Measurements from ENCODE around the gene MEI1. TPM values are rescaled to one million over a fixed set of nuclear protein-coding genes. Genes with fewer than 3 reads are reported as not detected.
A peak's percentile ranks its signal among the peaks of the same experiment; 100 is the strongest.
"Not testable (repeated sequence)": the region's sequence is repeated elsewhere in the genome, so short reads cannot be mapped to it uniquely, and the experiment has no call there.

The MEI1 gene
- polyA plus RNA-seq, 2 donors, result 0.36 to 0.79 TPM

- Histone ChIP-seq H3K4me3 (ENCODE audit: low read depth in 1 of 2, low read length in 2 of 2) (peak overlapping the region; percentile 47 to 77), H3K27ac (ENCODE audit: low read depth in 2 of 2, low read length in 1 of 2) (no peak overlapping the region), H3K4me1 (ENCODE audit: control insufficient read depth in 2 of 2, insufficient read depth in 2 of 2, low read length in 1 of 2) (no peaks in the 10 kb centered on the region), H3K36me3 (ENCODE audit: control insufficient read depth in 2 of 2, insufficient read depth in 2 of 2, low read length in 1 of 2) (peaks cover 0 to 14% of the 10 kb centered on the region in 2 donors), H3K27me3 (ENCODE audit: control insufficient read depth in 1 of 2, insufficient read depth in 2 of 2, low read length in 2 of 2) (no peaks in the 10 kb centered on the region), H3K9me3 (ENCODE audit: control insufficient read depth in 2 of 2, insufficient read depth in 1 of 2, low read depth in 1 of 2, low read length in 1 of 2) (no peaks in the 10 kb centered on the region)
- WGBS, 2 donors, result 56 to 57% methylated on average over 14 of the region's 14 CpGs
Measured at GRCh38 chr22:41681616-41682015, 17.7 kb upstream of the MEI1 start.

GRCh38 chr22:41682033-41682807 lies 17.1 kb upstream of the MEI1 start:
- Histone ChIP-seq H3K27me3 (ENCODE audit: control insufficient read depth in 1 of 2, insufficient read depth in 2 of 2, low read length in 2 of 2) (no peaks in the 10 kb centered on the region), H3K9me3 (ENCODE audit: control insufficient read depth in 2 of 2, insufficient read depth in 1 of 2, low read depth in 1 of 2, low read length in 1 of 2) (no peaks in the 10 kb centered on the region), H3K27ac (ENCODE audit: low read depth in 2 of 2, low read length in 1 of 2) (peak overlapping the region; percentile 75), H3K4me1 (ENCODE audit: control insufficient read depth in 2 of 2, insufficient read depth in 2 of 2, low read length in 1 of 2) (no peaks in the 10 kb centered on the region), H3K36me3 (ENCODE audit: control insufficient read depth in 2 of 2, insufficient read depth in 2 of 2, low read length in 1 of 2) (peaks cover 0 to 14% of the 10 kb centered on the region in 2 donors), H3K4me3 (ENCODE audit: low read depth in 1 of 2, low read length in 2 of 2) (peak overlapping the region; percentile 47 to 77)
- WGBS, 2 donors, result 47 to 48% methylated on average over 50 of the region's 50 CpGs

- no peaks in the 10 kb centered on the region for H3K9me3 ChIP-seq (ENCODE audit: control insufficient read depth in 2 of 2, insufficient read depth in 1 of 2, low read depth in 1 of 2, low read length in 1 of 2)
- H3K27me3 ChIP-seq (ENCODE audit: control insufficient read depth in 1 of 2, insufficient read depth in 2 of 2, low read length in 2 of 2), result no peaks in the 10 kb centered on the region
- H3K4me1 ChIP-seq (ENCODE audit: control insufficient read depth in 2 of 2, insufficient read depth in 2 of 2, low read length in 1 of 2), result no peaks in the 10 kb centered on the region
- WGBS, 2 donors, result 90 to 91% methylated on average over 9 of the region's 9 CpGs
- H3K27ac ChIP-seq (ENCODE audit: low read depth in 2 of 2, low read length in 1 of 2), result peak overlapping the region in 1 of 2 donors; percentile 14
- H3K36me3 ChIP-seq (ENCODE audit: control insufficient read depth in 2 of 2, insufficient read depth in 2 of 2, low read length in 1 of 2), result peaks cover 0 to 14% of the 10 kb centered on the region in 2 donors
- H3K4me3 ChIP-seq (ENCODE audit: low read depth in 1 of 2, low read length in 2 of 2), result no peak overlapping the region
Measured at GRCh38 chr22:41683052-41683451, 16.3 kb upstream of the MEI1 start.

GRCh38 chr22:41683616-41684015 lies 15.7 kb upstream of the MEI1 start:
- Histone ChIP-seq H3K4me3 (ENCODE audit: low read depth in 1 of 2, low read length in 2 of 2) (no peak overlapping the region), H3K9me3 (ENCODE audit: control insufficient read depth in 2 of 2, insufficient read depth in 1 of 2, low read depth in 1 of 2, low read length in 1 of 2) (no peaks in the 10 kb centered on the region), H3K4me1 (ENCODE audit: control insufficient read depth in 2 of 2, insufficient read depth in 2 of 2, low read length in 1 of 2) (no peaks in the 10 kb centered on the region), H3K27ac (ENCODE audit: low read depth in 2 of 2, low read length in 1 of 2) (no peak overlapping the region), H3K27me3 (ENCODE audit: control insufficient read depth in 1 of 2, insufficient read depth in 2 of 2, low read length in 2 of 2) (no peaks in the 10 kb centered on the region), H3K36me3 (ENCODE audit: control insufficient read depth in 2 of 2, insufficient read depth in 2 of 2, low read length in 1 of 2) (peaks cover 0 to 9% of the 10 kb centered on the region in 2 donors)
- WGBS, 2 donors, result 80% methylated on average over 3 of the region's 3 CpGs

GRCh38 chr22:41684194-41684593 lies 15.1 kb upstream of the MEI1 start:
- no peak overlapping the region for H3K4me3 ChIP-seq (ENCODE audit: low read depth in 1 of 2, low read length in 2 of 2)
- no peaks in the 10 kb centered on the region for H3K27me3 ChIP-seq (ENCODE audit: control insufficient read depth in 1 of 2, insufficient read depth in 2 of 2, low read length in 2 of 2)
- no peaks in the 10 kb centered on the region for H3K9me3 ChIP-seq (ENCODE audit: control insufficient read depth in 2 of 2, insufficient read depth in 1 of 2, low read depth in 1 of 2, low read length in 1 of 2)
- no peaks in the 10 kb centered on the region for H3K4me1 ChIP-seq (ENCODE audit: control insufficient read depth in 2 of 2, insufficient read depth in 2 of 2, low read length in 1 of 2)
- peaks cover 0 to 8% of the 10 kb centered on the region in 2 donors for H3K36me3 ChIP-seq (ENCODE audit: control insufficient read depth in 2 of 2, insufficient read depth in 2 of 2, low read length in 1 of 2)
- no peak overlapping the region for H3K27ac ChIP-seq (ENCODE audit: low read depth in 2 of 2, low read length in 1 of 2)
- WGBS, 2 donors, result 83 to 88% methylated on average over 4 of the region's 4 CpGs

- not testable (repeated sequence) for H3K36me3 ChIP-seq (ENCODE audit: control insufficient read depth in 2 of 2, insufficient read depth in 2 of 2, low read length in 1 of 2); H3K27ac ChIP-seq (ENCODE audit: low read depth in 2 of 2, low read length in 1 of 2); H3K4me1 ChIP-seq (ENCODE audit: control insufficient read depth in 2 of 2, insufficient read depth in 2 of 2, low read length in 1 of 2); H3K4me3 ChIP-seq (ENCODE audit: low read depth in 1 of 2, low read length in 2 of 2); H3K9me3 ChIP-seq (ENCODE audit: control insufficient read depth in 2 of 2, insufficient read depth in 1 of 2, low read depth in 1 of 2, low read length in 1 of 2); H3K27me3 ChIP-seq (ENCODE audit: control insufficient read depth in 1 of 2, insufficient read depth in 2 of 2, low read length in 2 of 2)
- WGBS, 2 donors, result 82 to 95% methylated on average over 11 of the region's 11 CpGs
Measured at GRCh38 chr22:41686890-41687289, 12.4 kb upstream of the MEI1 start.

GRCh38 chr22:41687901-41688364 lies 11.4 kb upstream of the MEI1 start:
- H3K4me3 ChIP-seq (ENCODE audit: low read depth in 1 of 2, low read length in 2 of 2), result peak overlapping the region; percentile 86 to 90
- no peaks in the 10 kb centered on the region for H3K4me1 ChIP-seq (ENCODE audit: control insufficient read depth in 2 of 2, insufficient read depth in 2 of 2, low read length in 1 of 2)
- H3K27me3 ChIP-seq (ENCODE audit: control insufficient read depth in 1 of 2, insufficient read depth in 2 of 2, low read length in 2 of 2), result no peaks in the 10 kb centered on the region
- no peaks in the 10 kb centered on the region for H3K9me3 ChIP-seq (ENCODE audit: control insufficient read depth in 2 of 2, insufficient read depth in 1 of 2, low read depth in 1 of 2, low read length in 1 of 2)
- 0 to 1% methylated on average over 20 of the region's 20 CpGs for WGBS, 2 donors
- no peaks in the 10 kb centered on the region for H3K36me3 ChIP-seq (ENCODE audit: control insufficient read depth in 2 of 2, insufficient read depth in 2 of 2, low read length in 1 of 2)
- peak overlapping the region; percentile 96 for H3K27ac ChIP-seq (ENCODE audit: low read depth in 2 of 2, low read length in 1 of 2)

- Histone ChIP-seq H3K27ac (ENCODE audit: low read depth in 2 of 2, low read length in 1 of 2) (peak within 1 kb of the TSS; percentile 96), H3K36me3 (ENCODE audit: control insufficient read depth in 2 of 2, insufficient read depth in 2 of 2, low read length in 1 of 2) (peaks cover 0 to 2% of the 10 kb centered on the region in 2 donors), H3K4me3 (ENCODE audit: low read depth in 1 of 2, low read length in 2 of 2) (peak within 1 kb of the TSS; percentile 86 to 90), H3K4me1 (ENCODE audit: control insufficient read depth in 2 of 2, insufficient read depth in 2 of 2, low read length in 1 of 2) (no peaks in the 10 kb centered on the region), H3K27me3 (ENCODE audit: control insufficient read depth in 1 of 2, insufficient read depth in 2 of 2, low read length in 2 of 2) (no peaks in the 10 kb centered on the region), H3K9me3 (ENCODE audit: control insufficient read depth in 2 of 2, insufficient read depth in 1 of 2, low read depth in 1 of 2, low read length in 1 of 2) (no peaks in the 10 kb centered on the region)
- 1% methylated on average over 62 of the region's 62 CpGs for WGBS, 2 donors
Measured at GRCh38 chr22:41688365-41689211, 10.7 kb upstream of the MEI1 start, which contains the start of gene SNU13. SNU13 (minus strand) TSS chr22:41688867; CDS start chr22:41688796, 71 bp downstream.

- Histone ChIP-seq H3K4me1 (ENCODE audit: control insufficient read depth in 2 of 2, insufficient read depth in 2 of 2, low read length in 1 of 2) (no peaks in the 10 kb centered on the region), H3K27me3 (ENCODE audit: control insufficient read depth in 1 of 2, insufficient read depth in 2 of 2, low read length in 2 of 2) (no peaks in the 10 kb centered on the region), H3K36me3 (ENCODE audit: control insufficient read depth in 2 of 2, insufficient read depth in 2 of 2, low read length in 1 of 2) (peaks cover 0 to 2% of the 10 kb centered on the region in 2 donors), H3K4me3 (ENCODE audit: low read depth in 1 of 2, low read length in 2 of 2) (no peak overlapping the region), H3K9me3 (ENCODE audit: control insufficient read depth in 2 of 2, insufficient read depth in 1 of 2, low read depth in 1 of 2, low read length in 1 of 2) (no peaks in the 10 kb centered on the region), H3K27ac (ENCODE audit: low read depth in 2 of 2, low read length in 1 of 2) (no peak overlapping the region)
- 91 to 94% methylated on average over 3 of the region's 3 CpGs for WGBS, 2 donors
Measured at GRCh38 chr22:41690476-41690875, 8.8 kb upstream of the MEI1 start.

Measured in esophagus (tissue), 2 donors.